Neuron (in vitro differentiated cells): Measurements from ENCODE around the gene NOS1AP.

Experiments used
- H2AFZ ChIP-seq: one replicate; pipeline ENCODE4 v1.6.1; 2013; ENCODE audit warnings: low read depth, mild to moderate bottlenecking, inconsistent platforms, low read length, moderate library complexity
- H3K27me3 ChIP-seq: one replicate; pipeline ENCODE4 v1.6.1; 2013; ENCODE audit warnings: low read length; ENCODE audit not compliant: insufficient read depth
- H3K36me3 ChIP-seq: one replicate; pipeline ENCODE4 v1.6.1; 2013; ENCODE audit warnings: low read length; ENCODE audit not compliant: insufficient read depth
- H3K4me1 ChIP-seq: one replicate; pipeline ENCODE4 v1.6.1; 2013; ENCODE audit warnings: low read length; ENCODE audit not compliant: insufficient read depth
- H3K4me3 ChIP-seq: 2 replicates; pipeline ENCODE4 v1.5.1; 2013; ENCODE audit warnings: mild to moderate bottlenecking, low read length, moderate library complexity
- H3K9me3 ChIP-seq: one replicate; pipeline ENCODE4 v1.6.1; 2013; ENCODE audit warnings: low read length

Gene NOS1AP

GRCh38 chr1:162264108-162264507 lies 194.6 kb downstream of the NOS1AP start:
- H3K4me1 ChIP-seq: peaks cover 6% of the 10 kb centered on the region
- H2AFZ ChIP-seq: no peak overlapping the region
- no peak overlapping the region for H3K4me3 ChIP-seq
- no peaks in the 10 kb centered on the region for H3K9me3 ChIP-seq
- H3K27me3 ChIP-seq: no peaks in the 10 kb centered on the region
- H3K36me3 ChIP-seq: no peaks in the 10 kb centered on the region

- no peaks in the 10 kb centered on the region for H3K4me1 ChIP-seq
- H3K9me3 ChIP-seq: no peaks in the 10 kb centered on the region
- no peak overlapping the region for H3K4me3 ChIP-seq
- H2AFZ ChIP-seq: no peak overlapping the region
- H3K36me3 ChIP-seq: no peaks in the 10 kb centered on the region
- no peaks in the 10 kb centered on the region for H3K27me3 ChIP-seq
These were observed 196.5 kb downstream of the NOS1AP start for GRCh38 chr1:162265983-162266382.

GRCh38 chr1:162270016-162270770 lies 200.7 kb downstream of the NOS1AP start:
- H3K27me3 ChIP-seq: no peaks in the 10 kb centered on the region
- H3K4me1 ChIP-seq: peaks cover 5% of the 10 kb centered on the region
- no peaks in the 10 kb centered on the region for H3K36me3 ChIP-seq
- no peaks in the 10 kb centered on the region for H3K9me3 ChIP-seq
- H2AFZ ChIP-seq: no peak overlapping the region
- no peak overlapping the region for H3K4me3 ChIP-seq

- H3K36me3 ChIP-seq: no peaks in the 10 kb centered on the region
- H3K4me3 ChIP-seq: no peak overlapping the region
- H3K27me3 ChIP-seq: no peaks in the 10 kb centered on the region
- no peaks in the 10 kb centered on the region for H3K9me3 ChIP-seq
- no peak overlapping the region for H2AFZ ChIP-seq
- H3K4me1 ChIP-seq: peaks cover 5% of the 10 kb centered on the region
These were observed 202.5 kb downstream of the NOS1AP start for GRCh38 chr1:162271972-162272371.

- no peak overlapping the region for H2AFZ ChIP-seq
- H3K4me3 ChIP-seq: no peak overlapping the region
- H3K4me1 ChIP-seq: peaks cover 5% of the 10 kb centered on the region
- no peaks in the 10 kb centered on the region for H3K27me3 ChIP-seq
- H3K36me3 ChIP-seq: no peaks in the 10 kb centered on the region
- no peaks in the 10 kb centered on the region for H3K9me3 ChIP-seq
These were observed 202.9 kb downstream of the NOS1AP start for GRCh38 chr1:162272419-162272818.

- H3K9me3 ChIP-seq: no peaks in the 10 kb centered on the region
- no peak overlapping the region for H2AFZ ChIP-seq
- no peak overlapping the region for H3K4me3 ChIP-seq
- no peaks in the 10 kb centered on the region for H3K36me3 ChIP-seq
- peaks cover 5% of the 10 kb centered on the region for H3K4me1 ChIP-seq
- no peaks in the 10 kb centered on the region for H3K27me3 ChIP-seq
These were observed 206.2 kb downstream of the NOS1AP start for GRCh38 chr1:162275622-162276175.

- Histone ChIP-seq H2AFZ (no peak overlapping the region), H3K36me3 (no peaks in the 10 kb centered on the region), H3K9me3 (no peaks in the 10 kb centered on the region), H3K4me3 (no peak overlapping the region), H3K27me3 (no peaks in the 10 kb centered on the region), H3K4me1 (peaks cover 5% of the 10 kb centered on the region)
These were observed 207.0 kb downstream of the NOS1AP start for GRCh38 chr1:162276493-162276892.

- Histone ChIP-seq H3K36me3 (no peaks in the 10 kb centered on the region), H3K4me3 (no peak overlapping the region), H3K27me3 (no peaks in the 10 kb centered on the region), H2AFZ (no peak overlapping the region), H3K4me1 (no peaks in the 10 kb centered on the region), H3K9me3 (no peaks in the 10 kb centered on the region)
These were observed 209.6 kb downstream of the NOS1AP start for GRCh38 chr1:162279136-162279498.

- Histone ChIP-seq H3K9me3 (no peaks in the 10 kb centered on the region), H2AFZ (no peak overlapping the region), H3K4me3 (no peak overlapping the region), H3K4me1 (peaks cover 11% of the 10 kb centered on the region), H3K36me3 (no peaks in the 10 kb centered on the region), H3K27me3 (no peaks in the 10 kb centered on the region)
These were observed 211.9 kb downstream of the NOS1AP start for GRCh38 chr1:162281426-162281825.

- H3K36me3 ChIP-seq: no peaks in the 10 kb centered on the region
- H3K9me3 ChIP-seq: no peaks in the 10 kb centered on the region
- H3K27me3 ChIP-seq: no peaks in the 10 kb centered on the region
- no peak overlapping the region for H3K4me3 ChIP-seq
- no peak overlapping the region for H2AFZ ChIP-seq
- H3K4me1 ChIP-seq: peaks cover 11% of the 10 kb centered on the region
These were observed 214.2 kb downstream of the NOS1AP start for GRCh38 chr1:162283657-162284056.

GRCh38 chr1:162284206-162284955 lies 214.9 kb downstream of the NOS1AP start:
- Histone ChIP-seq H3K4me1 (peaks cover 11% of the 10 kb centered on the region), H2AFZ (no peak overlapping the region), H3K4me3 (no peak overlapping the region), H3K36me3 (no peaks in the 10 kb centered on the region), H3K9me3 (no peaks in the 10 kb centered on the region), H3K27me3 (no peaks in the 10 kb centered on the region)

- no peaks in the 10 kb centered on the region for H3K36me3 ChIP-seq
- no peaks in the 10 kb centered on the region for H3K9me3 ChIP-seq
- no peak overlapping the region for H2AFZ ChIP-seq
- no peaks in the 10 kb centered on the region for H3K27me3 ChIP-seq
- peaks cover 11% of the 10 kb centered on the region for H3K4me1 ChIP-seq
- no peak overlapping the region for H3K4me3 ChIP-seq
These were observed 215.7 kb downstream of the NOS1AP start for GRCh38 chr1:162285149-162285561.

- Histone ChIP-seq H3K4me1 (peaks cover 20% of the 10 kb centered on the region), H3K27me3 (no peaks in the 10 kb centered on the region), H2AFZ (no peak overlapping the region), H3K36me3 (no peaks in the 10 kb centered on the region), H3K9me3 (no peaks in the 10 kb centered on the region), H3K4me3 (no peak overlapping the region)
These were observed 221.5 kb downstream of the NOS1AP start for GRCh38 chr1:162291000-162291399.
